PC-9 (cell line): ENCODE measurements around the gene P3H4. TPM values are rescaled to one million over a fixed set of nuclear protein-coding genes. Genes with fewer than 3 reads are reported as not detected.

ENCODE experiments used
- BruUV-seq: library from RNA; stranded (reverse); fragments of 400-500 nt; replicated peaks from 2 replicates; lab custom pipeline; 2021; lab: Mats Ljungman, UMichigan
- CTCF ChIA-PET: fragments of 300-600 bp; sonication (Branson Sonifier 250); formaldehyde crosslinking; loops from one replicate; lab custom pipeline; 2022; ENCODE audit warnings: antibody characterized with exemption; lab: Charles Lee
- POLR2A ChIA-PET: fragments of 300-600 bp; sonication (Branson Sonifier 250); formaldehyde crosslinking; loops from one replicate; lab custom pipeline; 2022; ENCODE audit warnings: antibody characterized with exemption; ENCODE audit not compliant: unreplicated experiment; lab: Charles Lee
- DNase-seq, 2 experiments: peaks; one replicate each; pipeline versions ENCODE4 v3.0.0 to v3.0.0-alpha.2; 2015 to 2022; ENCODE audit warnings: mixed read lengths in 1 of 2
- H2AFZ ChIP-seq: fragments of 200-600 bp; sonication (generic); 2 replicates; pipeline ENCODE4 v1.8.1; 2017; ENCODE audit warnings: antibody characterized with exemption
- H3F3A ChIP-seq: fragments of 200-600 bp; sonication (generic); 2 replicates; pipeline ENCODE4 v1.8.1; 2017; ENCODE audit warnings: antibody characterized with exemption, mild to moderate bottlenecking, low read depth; ENCODE audit not compliant: insufficient read depth
- H3K27ac ChIP-seq: fragments of 200-600 bp; sonication (generic); 2 replicates; pipeline ENCODE4 v1.6.1; 2016; ENCODE audit warnings: mixed run types
- H3K27me3 ChIP-seq: fragments of 200-600 bp; sonication (generic); 2 replicates; pipeline ENCODE4 v1.6.1; 2016; ENCODE audit warnings: low read depth, mixed run types; ENCODE audit not compliant: insufficient read depth
- H3K36me3 ChIP-seq: fragments of 200-600 bp; sonication (generic); 2 replicates; pipeline ENCODE4 v1.6.1; 2016; ENCODE audit warnings: low read depth, mixed run types
- H3K4me1 ChIP-seq: fragments of 200-600 bp; sonication (generic); replicated peaks from 2 replicates; pipeline ENCODE4 v1.6.1; 2016; ENCODE audit warnings: mixed run types; ENCODE audit not compliant: insufficient read depth
- H3K4me2 ChIP-seq: fragments of 200-600 bp; sonication (generic); 2 replicates; pipeline ENCODE4 v1.6.1; 2017; ENCODE audit warnings: mixed run types
- H3K4me3 ChIP-seq: fragments of 200-600 bp; sonication (generic); 2 replicates; pipeline ENCODE4 v1.6.1; 2016; ENCODE audit warnings: mixed run types
- H3K79me2 ChIP-seq: fragments of 200-600 bp; sonication (generic); 2 replicates; pipeline ENCODE4 v1.6.1; 2017; ENCODE audit warnings: low read depth, mixed run types
- H3K9me2 ChIP-seq: fragments of 200-600 bp; sonication (generic); 2 replicates; pipeline ENCODE4 v1.8.1; 2017; ENCODE audit warnings: mild to moderate bottlenecking; ENCODE audit not compliant: insufficient read depth
- H3K9me3 ChIP-seq: fragments of 200-600 bp; sonication (generic); 2 replicates; pipeline ENCODE4 v1.8.1; 2016; ENCODE audit warnings: low read depth; ENCODE audit not compliant: insufficient read depth
- H4K20me1 ChIP-seq: fragments of 200-600 bp; sonication (generic); 2 replicates; pipeline ENCODE4 v1.8.1; 2017; ENCODE audit not compliant: insufficient read depth
- CTCF ChIP-seq: fragments of 200-600 bp; sonication (generic); conservative IDR thresholded peaks from 2 replicates; pipeline ENCODE4 v1.6.1; 2017; ENCODE audit warnings: mixed run types, antibody characterized with exemption, mild to moderate bottlenecking, moderate library complexity
- EZH2 ChIP-seq: fragments of 200-600 bp; sonication (generic); IDR thresholded peaks from 2 replicates; pipeline ENCODE4 v1.8.0; 2017; ENCODE audit warnings: antibody characterized with exemption, low read depth
- intact Hi-C: fragments of 100-400 bp; cut with micrococcal nuclease; formaldehyde crosslinking; loops from one replicate; pipeline ENCODE4 v1.10.0; 2022; ENCODE audit not compliant: unreplicated experiment
- total RNA-seq: library from RNA; stranded (reverse); gene quantifications from 2 replicates; pipeline ENCODE4 v1.2.3, GENCODE V29; 2021

Gene P3H4
- total RNA-seq, 1 experiment from 2014 or later = 26.8 TPM

- Histone ChIP-seq H3K4me1 (peaks cover 53% of the 10 kb centered on the region), H3K4me3 (peak overlapping the region; percentile 23; the same call in 1 of the 2 replicates), H3K79me2 (peaks cover 47% of the 10 kb centered on the region), H2AFZ (no peak overlapping the region), H3K4me2 (peak overlapping the region; percentile 76), H3K27me3 (no peaks in the 10 kb centered on the region), H3K27ac (peak overlapping the region; percentile 93), H3F3A (peaks cover 34% of the 10 kb centered on the region), H3K36me3 (peaks cover 15% of the 10 kb centered on the region), H4K20me1 (peaks cover 18% of the 10 kb centered on the region), H3K9me2 (no peaks in the 10 kb centered on the region), H3K9me3 (no peaks in the 10 kb centered on the region)
- ChIA-PET CTCF (interaction anchor here (0.5 to 1.9 kb wide), 3 partner anchors 13 to 1045 kb away, joined by 3 to 13 read pairs (median 9); partner anchors contain the start of gene JUP), POLR2A (interaction anchor here (0.6 to 1.4 kb wide), 8 partner anchors 11 to 1454 kb away, joined by 3 to 18 read pairs (median 6); partner anchors contain the start of gene JUP)
- TF ChIP-seq CTCF (no peak), EZH2 (no peak)
- TSS peak; percentile 78 for BruUV-seq
- intact Hi-C loops = loop anchor here (1.0 to 2.0 kb wide), 4 partner anchors 14 to 40 kb away; partner anchors contain the start of gene JUP
- no peak for DNase-seq
Measured at GRCh38 chr17:41772586-41773189, 39.1 kb downstream of the P3H4 start.

GRCh38 chr17:41772218-41772585 lies 39.5 kb downstream of the P3H4 start:
- no peaks in the 10 kb centered on the region for H3K9me2 ChIP-seq
- no peak overlapping the region for H2AFZ ChIP-seq
- H4K20me1 ChIP-seq = peaks cover 14% of the 10 kb centered on the region
- intact Hi-C loops = loop anchor here (1.0 to 2.0 kb wide), 3 partner anchors 29 to 40 kb away; no protein-coding TSS in a partner anchor
- no peaks in the 10 kb centered on the region for H3K27me3 ChIP-seq
- H3K4me3 ChIP-seq = peak overlapping the region; percentile 23; the same call in 1 of the 2 replicates
- H3K36me3 ChIP-seq = peaks cover 16% of the 10 kb centered on the region
- H3K79me2 ChIP-seq = peaks cover 46% of the 10 kb centered on the region
- peaks cover 49% of the 10 kb centered on the region for H3K4me1 ChIP-seq
- peak overlapping the region; percentile 76 for H3K4me2 ChIP-seq
- H3K27ac ChIP-seq = peak overlapping the region; percentile 93
- ChIA-PET POLR2A (interaction anchor here (0.5 to 0.8 kb wide), 6 partner anchors 9 to 469 kb away, joined by 3 to 5 read pairs (median 4); no protein-coding TSS in a partner anchor), CTCF (no interaction called here)
- TF ChIP-seq EZH2 (no peak), CTCF (no peak)
- DNase-seq = peak; percentile 87 to 88
- no peaks in the 10 kb centered on the region for H3K9me3 ChIP-seq
- no TSS peak for BruUV-seq
- peaks cover 29% of the 10 kb centered on the region for H3F3A ChIP-seq

- peaks cover 16% of the 10 kb centered on the region for H3K36me3 ChIP-seq
- H3F3A ChIP-seq = peaks cover 23% of the 10 kb centered on the region
- peaks cover 8% of the 10 kb centered on the region for H4K20me1 ChIP-seq
- peak overlapping the region; percentile 76 for H3K4me2 ChIP-seq
- POLR2A ChIA-PET = interaction anchor here (0.5 to 0.8 kb wide), 6 partner anchors 9 to 468 kb away, joined by 3 to 5 read pairs (median 4); no protein-coding TSS in a partner anchor
- H3K79me2 ChIP-seq = peaks cover 46% of the 10 kb centered on the region
- no peak overlapping the region for H2AFZ ChIP-seq
- H3K4me1 ChIP-seq = peaks cover 46% of the 10 kb centered on the region
- no peaks in the 10 kb centered on the region for H3K27me3 ChIP-seq
- H3K27ac ChIP-seq = peak overlapping the region; percentile 93
- intact Hi-C loops = loop anchor here (1.0 to 2.0 kb wide), 3 partner anchors 30 to 41 kb away; no protein-coding TSS in a partner anchor
- BruUV-seq = no TSS peak
- CTCF ChIA-PET = no interaction called here
- H3K9me3 ChIP-seq = no peaks in the 10 kb centered on the region
- DNase-seq = no peak
- H3K4me3 ChIP-seq = no peak overlapping the region
- no peaks in the 10 kb centered on the region for H3K9me2 ChIP-seq
- TF ChIP-seq EZH2 = no peak
- TF ChIP-seq CTCF = no peak
Measured at GRCh38 chr17:41771389-41772206, 40.2 kb downstream of the P3H4 start.
